ENCODE data around the gene PLA2G4A.
A peak's percentile ranks its signal among the peaks of the same experiment; 100 is the strongest.

The PLA2G4A gene

GRCh38 chr1:186828611-186829454, at the start of gene PLA2G4A:
PLA2G4A (plus strand) TSS chr1:186828949; CDS start chr1:186854355, 25,406 bp downstream.
- DNase-seq (ENCODE audit: low spot score): peak; percentile 7

GRCh38 chr1:186780076-186780475, 48.7 kb upstream of the PLA2G4A start:
- DNase-seq (ENCODE audit: low spot score): no peak

- DNase-seq (ENCODE audit: low spot score): no peak
Measured at GRCh38 chr1:186781730-186782129, 47.0 kb upstream of the PLA2G4A start.

GRCh38 chr1:186782791-186783190, 46.0 kb upstream of the PLA2G4A start:
- no peak for DNase-seq (ENCODE audit: low spot score)

- DNase-seq (ENCODE audit: low spot score): no peak
Measured at GRCh38 chr1:186783193-186783592, 45.6 kb upstream of the PLA2G4A start.

- no peak for DNase-seq (ENCODE audit: low spot score)
Measured at GRCh38 chr1:186785503-186785902, 43.2 kb upstream of the PLA2G4A start.

GRCh38 chr1:186790101-186790500, 38.6 kb upstream of the PLA2G4A start:
- no peak for DNase-seq (ENCODE audit: low spot score)

GRCh38 chr1:186792870-186793581, 35.7 kb upstream of the PLA2G4A start:
- DNase-seq (ENCODE audit: low spot score): no peak

- DNase-seq (ENCODE audit: low spot score): no peak
Measured at GRCh38 chr1:186793582-186793927, 35.2 kb upstream of the PLA2G4A start.

GRCh38 chr1:186798960-186799688, 29.6 kb upstream of the PLA2G4A start:
- no peak for DNase-seq (ENCODE audit: low spot score)

GRCh38 chr1:186799689-186800054, 29.1 kb upstream of the PLA2G4A start:
- no peak for DNase-seq (ENCODE audit: low spot score)

- DNase-seq (ENCODE audit: low spot score): no peak
Measured at GRCh38 chr1:186802388-186802787, 26.4 kb upstream of the PLA2G4A start.

- DNase-seq (ENCODE audit: low spot score): no peak
Measured at GRCh38 chr1:186804679-186805078, 24.1 kb upstream of the PLA2G4A start.

GRCh38 chr1:186806477-186806876, 22.3 kb upstream of the PLA2G4A start:
- no peak for DNase-seq (ENCODE audit: low spot score)

- no peak for DNase-seq (ENCODE audit: low spot score)
Measured at GRCh38 chr1:186807163-186807562, 21.6 kb upstream of the PLA2G4A start.

GRCh38 chr1:186811892-186812291, 16.9 kb upstream of the PLA2G4A start:
- no peak for DNase-seq (ENCODE audit: low spot score)

GRCh38 chr1:186812570-186812969, 16.2 kb upstream of the PLA2G4A start:
- DNase-seq (ENCODE audit: low spot score): no peak

- no peak for DNase-seq (ENCODE audit: low spot score)
Measured at GRCh38 chr1:186813420-186813819, 15.3 kb upstream of the PLA2G4A start.

GRCh38 chr1:186819126-186819525, 9.6 kb upstream of the PLA2G4A start:
- no peak for DNase-seq (ENCODE audit: low spot score)

GRCh38 chr1:186819563-186819962, 9.2 kb upstream of the PLA2G4A start:
- no peak for DNase-seq (ENCODE audit: low spot score)

GRCh38 chr1:186829686-186830587, 1.2 kb downstream of the PLA2G4A start:
- no peak for DNase-seq (ENCODE audit: low spot score)

- no peak for DNase-seq (ENCODE audit: low spot score)
Measured at GRCh38 chr1:186831168-186831567, 2.4 kb downstream of the PLA2G4A start.

Measured in CD4-positive, alpha-beta T cell treated with Interleukin-15 for 4 hours (primary cell).